Stimulated activated CD8-positive, alpha-beta memory T cell treated with anti-CD3 and anti-CD28 coated beads, Interleukin-12 subunit alpha, Interleukin-12 subunit beta, amount 100 ng/mL, for 24 hours (primary cell): ENCODE measurements around the gene ZNF407.

Experiments
- DNase-seq: peaks from one replicate; pipeline ENCODE4 v3.0.0-alpha.2; 2020; ENCODE audit errors: extremely low read depth

The ZNF407 gene

DNA sequence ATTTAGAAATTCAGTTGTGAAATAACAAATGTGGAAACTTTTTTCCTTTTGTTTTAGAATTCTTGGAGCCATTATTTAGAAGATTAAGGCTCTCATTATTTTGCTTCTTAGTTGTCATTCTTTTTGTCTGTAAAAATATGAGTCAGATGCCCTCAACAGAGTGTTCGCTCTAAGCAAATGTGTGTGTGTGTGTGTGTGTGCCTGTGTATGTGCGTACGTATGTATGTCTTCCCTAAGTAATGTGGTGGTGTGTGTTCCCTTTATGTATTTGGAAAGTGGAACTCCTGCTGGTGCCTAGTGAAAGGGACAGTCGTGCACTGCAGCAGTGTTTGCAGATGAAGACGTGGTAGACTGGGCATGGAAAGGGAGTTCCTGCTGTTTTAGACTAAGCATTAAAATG, 27.5 kb downstream of the ZNF407 start:
- no peak for DNase-seq

DNA sequence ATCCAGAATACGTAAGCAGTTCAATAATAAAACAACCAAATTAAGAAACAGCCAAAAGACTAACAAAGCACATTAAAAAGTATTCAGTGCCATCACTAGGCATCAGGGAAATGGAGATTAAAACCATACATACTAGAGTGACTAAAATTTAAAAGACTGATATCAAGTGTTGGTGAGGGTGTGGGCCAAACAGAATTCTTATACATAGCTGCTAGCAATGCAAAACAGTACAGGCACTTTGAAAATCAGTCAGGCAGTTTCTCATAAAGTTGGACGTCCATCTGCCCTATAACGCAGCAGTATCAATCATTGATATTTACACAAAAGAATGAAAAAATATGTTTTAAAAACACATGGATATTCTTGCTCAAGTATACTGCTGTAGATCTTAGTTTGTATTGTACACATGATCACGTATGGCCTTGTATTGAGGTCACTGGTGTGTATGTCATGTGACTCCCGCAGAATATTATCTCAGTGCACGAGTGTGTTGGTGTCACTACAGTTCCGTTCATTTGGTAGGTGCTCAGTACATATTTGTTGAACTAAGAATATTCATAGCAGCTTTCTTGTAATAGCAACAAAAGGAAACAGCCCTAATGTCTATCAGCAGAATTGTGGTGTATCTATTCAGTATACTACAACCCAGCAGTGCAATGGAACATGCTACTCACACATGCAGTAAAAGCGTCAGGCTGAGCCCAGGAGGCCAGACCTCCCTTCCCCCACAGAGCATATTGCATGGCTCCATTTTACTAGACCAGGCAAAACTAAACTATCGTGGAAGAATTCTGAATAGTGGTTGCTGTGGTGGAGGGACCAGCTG, 28.6 kb downstream of the ZNF407 start:
- no peak for DNase-seq

DNA sequence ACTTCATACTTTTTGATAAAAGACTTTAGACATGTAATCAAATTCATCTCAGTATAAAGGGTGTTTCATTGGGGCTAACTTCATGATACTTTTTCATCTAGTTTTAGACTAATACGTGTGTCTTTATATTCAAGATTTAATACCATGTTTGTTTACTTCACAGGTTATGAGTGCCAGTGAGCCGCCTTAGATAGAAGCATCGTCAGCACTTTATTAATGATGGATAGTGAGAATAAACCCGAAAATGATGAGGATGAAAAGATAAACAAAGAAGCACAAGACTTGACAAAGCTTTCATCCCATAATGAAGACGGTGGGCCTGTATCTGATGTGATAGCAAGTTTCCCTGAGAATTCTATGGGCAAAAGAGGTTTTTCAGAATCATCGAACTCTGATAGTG, 33.1 kb downstream of the ZNF407 start:
- no peak for DNase-seq

DNA sequence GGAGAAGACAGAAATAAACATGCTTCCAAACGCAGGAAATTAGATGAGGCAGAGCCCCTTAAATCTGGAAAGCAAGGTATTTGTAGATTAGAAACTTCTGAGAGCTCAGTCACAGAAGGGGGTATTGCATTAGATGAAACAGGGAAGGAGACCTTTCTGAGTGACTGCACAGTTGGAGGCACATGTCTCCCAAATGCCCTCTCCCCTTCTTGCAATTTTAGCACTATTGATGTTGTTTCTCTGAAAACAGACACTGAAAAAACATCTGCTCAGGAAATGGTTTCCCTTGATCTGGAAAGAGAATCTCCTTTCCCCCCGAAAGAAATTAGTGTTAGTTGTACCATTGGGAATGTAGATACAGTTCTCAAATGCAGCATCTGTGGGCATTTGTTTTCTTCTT, 33.5 kb downstream of the ZNF407 start:
- DNase-seq: no peak

DNA sequence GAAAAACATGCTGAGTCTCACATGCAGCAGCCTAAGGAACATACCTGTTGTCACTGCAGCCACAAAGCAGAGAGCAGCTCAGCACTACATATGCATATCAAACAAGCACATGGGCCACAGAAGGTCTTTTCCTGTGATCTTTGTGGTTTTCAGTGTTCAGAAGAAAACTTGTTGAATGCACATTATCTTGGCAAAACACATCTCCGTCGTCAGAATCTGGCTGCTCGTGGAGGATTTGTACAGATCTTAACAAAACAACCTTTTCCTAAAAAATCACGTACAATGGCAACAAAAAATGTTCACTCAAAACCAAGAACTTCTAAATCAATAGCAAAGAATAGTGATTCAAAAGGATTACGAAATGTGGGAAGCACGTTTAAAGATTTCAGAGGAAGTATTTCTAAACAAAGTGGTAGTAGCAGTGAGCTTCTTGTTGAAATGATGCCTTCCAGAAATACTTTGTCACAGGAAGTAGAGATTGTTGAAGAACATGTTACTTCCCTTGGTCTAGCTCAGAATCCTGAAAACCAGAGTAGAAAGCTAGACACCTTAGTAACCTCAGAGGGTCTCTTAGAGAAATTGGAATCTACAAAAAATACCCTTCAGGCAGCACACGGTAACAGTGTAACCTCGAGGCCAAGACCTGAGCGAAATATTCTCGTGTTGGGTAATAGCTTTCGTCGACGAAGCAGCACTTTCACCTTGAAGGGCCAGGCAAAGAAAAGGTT, 34.1 kb downstream of the ZNF407 start:
- DNase-seq: no peak

DNA sequence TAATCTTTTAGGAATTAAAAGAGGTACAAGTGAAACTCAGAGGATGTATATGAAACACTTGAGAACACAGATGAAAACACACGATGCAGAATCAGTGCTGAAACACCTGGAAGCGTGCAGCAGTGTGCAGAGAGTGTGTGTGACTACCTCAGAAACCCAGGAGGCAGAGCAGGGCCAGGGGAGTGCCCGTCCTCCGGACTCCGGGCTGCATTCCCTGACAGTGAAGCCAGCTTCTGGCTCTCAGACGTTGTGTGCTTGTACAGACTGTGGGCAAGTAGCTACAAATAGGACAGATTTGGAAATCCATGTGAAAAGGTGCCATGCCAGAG, 34.6 kb downstream of the ZNF407 start:
- no peak for DNase-seq

DNA sequence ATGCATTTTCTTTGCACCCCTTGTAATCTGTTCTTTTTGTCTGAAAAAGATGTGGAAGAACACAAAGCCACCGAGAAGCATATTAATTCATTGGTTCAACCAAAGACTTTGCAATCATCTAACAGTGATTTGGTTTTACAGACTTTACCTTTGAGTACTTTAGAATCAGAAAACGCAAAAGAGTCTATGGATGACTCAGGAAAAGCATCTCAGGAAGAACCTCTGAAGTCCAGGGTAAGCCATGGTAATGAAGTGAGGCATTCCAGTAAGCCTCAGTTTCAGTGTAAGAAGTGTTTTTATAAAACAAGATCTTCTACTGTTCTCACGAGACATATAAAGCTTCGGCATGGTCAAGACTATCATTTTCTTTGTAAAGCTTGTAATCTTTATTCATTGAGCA, 35.2 kb downstream of the ZNF407 start:
- no peak for DNase-seq

DNA sequence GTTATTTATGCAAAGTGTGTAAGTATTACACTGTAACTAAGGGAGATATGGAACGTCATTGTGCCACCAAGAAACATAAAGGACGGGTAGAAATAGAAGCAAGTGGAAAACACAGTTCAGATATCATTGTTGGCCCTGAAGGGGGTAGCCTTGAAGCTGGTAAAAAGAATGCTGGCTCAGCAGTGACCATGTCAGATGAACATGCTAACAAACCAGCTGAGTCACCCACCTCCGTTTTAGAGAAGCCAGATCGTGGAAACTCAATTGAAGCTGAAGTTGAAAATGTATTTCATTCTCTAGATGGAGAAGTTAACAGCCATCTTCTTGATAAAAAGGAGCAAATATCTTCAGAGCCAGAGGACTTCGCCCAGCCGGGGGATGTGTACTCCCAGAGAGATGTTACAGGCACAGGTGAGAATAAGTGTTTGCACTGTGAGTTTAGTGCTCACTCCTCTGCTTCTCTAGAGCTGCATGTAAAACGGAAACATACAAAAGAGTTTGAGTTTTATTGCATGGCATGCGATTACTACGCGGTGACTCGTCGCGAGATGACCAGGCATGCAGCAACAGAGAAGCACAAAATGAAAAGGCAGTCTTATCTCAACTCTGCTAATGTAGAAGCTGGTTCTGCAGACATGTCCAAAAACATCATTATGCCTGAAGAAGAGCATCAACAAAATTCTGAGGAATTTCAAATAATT, 36.1 kb downstream of the ZNF407 start:
- no peak for DNase-seq

DNA sequence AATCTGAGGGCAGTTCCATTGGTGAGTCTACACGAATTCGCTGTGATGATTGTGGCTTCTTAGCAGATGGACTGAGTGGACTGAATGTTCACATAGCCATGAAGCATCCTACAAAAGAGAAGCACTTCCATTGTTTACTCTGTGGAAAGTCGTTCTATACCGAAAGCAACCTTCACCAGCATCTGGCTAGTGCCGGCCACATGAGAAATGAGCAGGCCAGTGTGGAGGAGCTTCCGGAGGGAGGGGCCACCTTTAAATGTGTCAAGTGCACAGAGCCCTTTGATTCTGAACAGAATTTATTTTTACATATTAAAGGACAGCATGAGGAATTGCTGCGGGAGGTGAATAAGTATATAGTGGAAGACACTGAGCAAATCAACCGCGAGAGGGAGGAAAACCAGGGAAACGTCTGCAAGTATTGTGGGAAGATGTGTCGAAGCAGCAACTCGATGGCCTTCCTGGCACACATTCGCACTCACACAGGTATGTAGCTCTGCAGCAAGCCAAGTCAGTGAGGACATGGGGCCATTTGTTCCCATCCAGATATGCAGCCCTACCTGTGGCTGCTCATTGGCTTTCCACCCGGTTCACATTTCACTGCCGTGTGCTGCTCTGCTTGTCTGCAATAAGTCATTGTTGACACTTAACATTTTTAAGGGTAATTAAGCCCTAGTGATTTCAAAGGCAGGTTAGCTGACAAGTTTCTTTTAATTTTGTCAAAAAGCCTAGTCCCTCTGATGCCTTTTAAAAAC, 37.7 kb downstream of the ZNF407 start:
- DNase-seq: no peak

DNA sequence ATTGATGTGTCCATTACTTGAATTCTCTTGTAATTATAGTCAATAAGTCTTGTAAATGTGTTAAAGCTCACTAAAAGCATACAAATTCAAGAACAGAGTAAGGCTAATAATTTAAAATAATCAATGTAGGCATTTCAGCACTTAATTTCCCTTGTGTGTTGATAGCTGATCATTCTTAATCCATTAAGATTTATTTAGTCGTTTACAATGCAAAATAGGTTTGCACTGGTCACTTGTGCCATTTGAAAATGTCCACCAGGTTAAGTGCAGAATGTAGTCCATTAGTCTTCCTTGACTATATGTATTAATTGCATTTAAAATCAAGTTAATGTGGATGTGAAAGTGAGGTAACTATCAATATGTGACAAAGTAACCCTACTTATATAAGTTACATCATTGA, 39.4 kb downstream of the ZNF407 start:
- DNase-seq: no peak

DNA sequence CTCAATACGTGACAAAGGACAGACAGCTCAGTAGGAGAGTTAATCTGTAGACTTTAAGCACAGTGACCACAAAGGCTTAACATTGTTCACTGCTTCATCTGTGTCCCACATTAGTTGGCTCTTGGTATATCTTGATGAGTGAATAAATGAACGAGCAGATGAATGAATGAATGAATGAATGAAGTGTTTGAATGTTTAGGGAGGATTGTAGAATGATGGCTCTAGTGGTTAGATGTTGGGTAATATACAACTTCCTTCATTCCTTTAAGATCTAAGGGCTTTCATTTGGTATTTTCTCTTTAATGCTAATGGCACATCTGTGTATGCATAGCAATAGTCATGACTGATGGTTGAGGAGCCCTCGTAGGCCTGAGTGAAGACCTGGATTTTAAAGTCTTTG, 40.5 kb downstream of the ZNF407 start:
- no peak for DNase-seq

DNA sequence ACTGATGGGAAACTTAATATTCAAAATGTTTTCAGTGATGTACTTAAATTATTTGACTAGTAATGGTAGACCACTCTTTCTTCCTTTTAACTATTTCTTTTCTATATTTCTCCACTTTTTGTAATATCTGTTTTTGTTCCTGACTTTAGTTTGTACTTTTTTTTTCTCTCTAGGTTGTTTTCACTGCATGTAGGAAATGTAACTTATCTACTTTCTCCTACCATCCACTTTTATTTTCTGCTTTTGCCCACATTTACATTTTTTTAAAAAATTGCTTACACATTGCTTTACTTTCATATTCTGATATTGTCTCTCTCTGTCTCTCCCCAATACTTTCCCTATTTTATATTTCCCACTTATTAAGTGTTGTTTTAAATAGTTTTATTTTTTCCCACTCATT, 47.0 kb downstream of the ZNF407 start:
- DNase-seq: no peak

DNA sequence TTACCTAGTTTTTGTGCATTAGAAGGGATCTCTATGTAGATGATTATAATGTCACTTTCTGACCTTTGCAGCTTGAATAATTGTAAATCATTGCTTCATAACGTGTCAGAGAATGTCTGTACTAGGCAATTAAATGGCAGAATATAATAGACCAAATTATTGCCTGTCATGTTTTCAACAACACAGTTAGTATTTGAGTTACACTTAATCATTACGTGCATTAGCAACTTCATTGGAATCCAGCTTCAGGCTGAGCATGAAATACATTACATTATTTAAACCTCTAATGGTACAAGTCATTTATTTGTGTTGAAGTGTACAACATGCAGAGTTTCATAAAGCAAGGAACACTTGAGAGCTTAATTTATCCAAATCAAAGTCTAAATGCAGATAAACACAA, 48.0 kb downstream of the ZNF407 start:
- no peak for DNase-seq

DNA sequence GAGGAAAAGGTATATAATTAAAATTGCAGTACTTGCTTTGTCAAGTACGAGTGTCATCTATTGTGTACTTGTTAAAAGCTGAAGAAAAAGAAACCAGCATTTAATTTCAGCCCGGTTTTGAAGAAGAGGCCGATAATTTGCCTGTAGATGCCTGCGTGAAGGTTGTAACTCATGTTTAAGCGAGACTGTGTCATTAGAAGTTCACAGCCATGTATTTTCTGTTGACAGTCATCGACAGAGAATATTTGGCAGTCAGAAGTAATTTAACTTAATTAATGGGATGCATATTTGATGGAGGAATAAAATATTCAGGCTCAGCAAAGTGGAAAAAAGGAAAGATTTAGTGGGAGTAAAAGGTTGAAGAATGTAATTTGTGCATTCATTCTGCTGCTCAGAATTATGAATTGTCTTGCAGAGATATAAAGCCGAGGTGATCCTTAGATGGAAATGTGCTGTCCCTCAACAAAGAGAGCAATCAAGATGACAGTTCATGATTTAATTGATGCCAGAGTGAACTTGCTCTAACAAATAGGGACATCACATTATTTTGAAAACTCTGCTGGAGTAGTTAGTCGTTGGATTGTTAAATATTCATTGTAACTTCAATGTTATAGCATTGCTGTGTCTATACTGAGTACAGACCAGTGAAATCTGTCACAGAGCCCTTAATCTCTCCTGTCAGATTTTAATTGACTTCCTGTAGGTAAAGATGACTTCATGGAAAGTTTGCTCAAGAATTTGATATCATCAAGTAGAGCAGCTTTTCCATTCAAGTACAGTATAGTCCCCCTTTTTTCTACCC, 53.9 kb downstream of the ZNF407 start:
- no peak for DNase-seq

DNA sequence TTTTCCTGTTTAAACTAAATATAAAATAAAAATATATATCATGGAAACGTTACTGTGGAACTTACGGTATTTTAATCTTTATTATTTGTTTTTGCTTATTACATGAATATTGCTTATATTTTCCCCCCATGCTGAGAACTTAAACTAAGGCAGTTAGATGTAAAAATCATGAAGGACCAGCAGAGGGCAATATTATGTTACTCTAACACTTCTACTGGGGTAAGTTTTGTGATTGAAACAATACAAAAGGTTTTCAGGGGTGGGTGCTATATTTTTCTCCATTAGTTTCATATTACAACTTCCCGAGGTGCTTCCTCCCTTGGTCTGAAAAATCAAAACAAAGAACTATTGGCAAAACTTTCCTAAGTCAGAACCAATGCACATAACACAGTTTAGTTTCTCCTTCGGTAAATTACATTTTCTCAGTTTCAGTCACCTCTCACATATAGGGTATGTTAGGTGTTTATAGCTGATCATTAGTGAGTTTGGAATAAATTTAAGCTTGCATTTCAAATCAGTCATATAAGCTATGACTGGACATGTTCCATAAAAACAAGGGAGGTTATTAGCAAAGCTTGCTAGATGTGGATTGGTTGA, 54.8 kb downstream of the ZNF407 start:
- DNase-seq: no peak

DNA sequence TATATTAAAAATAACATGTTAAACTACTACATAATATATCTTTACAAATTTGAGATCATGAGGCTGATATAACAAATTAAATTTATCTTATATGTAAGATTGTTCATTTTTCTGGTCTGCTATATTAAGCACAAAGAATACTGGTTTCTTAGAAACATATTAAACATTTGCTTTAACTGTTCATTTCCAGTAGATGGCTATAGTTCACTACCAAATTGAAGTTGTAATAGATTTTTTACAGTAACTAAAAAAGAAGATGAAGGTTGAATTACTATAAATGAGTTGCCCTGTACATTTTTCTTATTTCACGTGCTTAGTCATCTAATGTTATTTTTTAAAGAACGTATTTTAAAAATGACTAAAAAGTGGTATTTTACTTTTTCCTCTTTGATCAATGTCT, 57.0 kb downstream of the ZNF407 start:
- no peak for DNase-seq

DNA sequence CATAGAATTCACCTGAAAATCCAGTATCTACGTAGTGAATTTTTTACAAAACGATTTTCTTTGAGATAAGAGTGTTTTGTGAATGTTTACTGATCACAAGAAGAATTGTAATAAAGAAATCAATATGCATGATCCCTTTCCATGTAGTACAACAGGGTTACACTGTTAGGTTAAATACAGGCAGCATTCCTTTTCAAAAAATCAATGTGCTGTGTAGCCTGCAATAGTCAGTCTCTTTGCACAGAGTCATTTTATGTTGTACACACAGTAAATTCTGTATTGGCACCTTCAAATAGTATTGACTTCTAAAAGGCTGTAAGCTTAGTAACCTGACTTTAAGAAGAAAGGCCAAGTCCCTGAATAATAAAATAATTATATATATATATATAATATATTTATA, 63.3 kb downstream of the ZNF407 start:
- no peak for DNase-seq

DNA sequence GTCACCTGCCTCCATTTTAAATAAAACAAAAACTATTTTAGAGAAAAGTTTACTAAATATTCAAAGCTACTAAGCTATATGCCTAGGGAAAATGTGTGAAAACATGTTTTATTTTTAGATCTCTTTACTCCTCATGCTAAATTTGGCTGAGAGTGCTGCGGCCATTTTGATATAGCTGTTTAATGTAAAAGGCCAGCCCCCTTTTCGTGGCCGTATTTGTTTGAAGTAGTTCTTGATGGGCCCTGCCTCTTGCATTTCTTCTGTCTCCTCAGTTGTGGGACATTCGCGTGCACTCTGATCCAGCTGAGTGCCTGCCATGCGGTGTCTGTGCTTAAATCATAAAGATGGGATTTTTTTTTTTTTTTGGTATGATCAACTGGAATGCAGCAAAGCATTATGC, 64.0 kb downstream of the ZNF407 start:
- DNase-seq: no peak

DNA sequence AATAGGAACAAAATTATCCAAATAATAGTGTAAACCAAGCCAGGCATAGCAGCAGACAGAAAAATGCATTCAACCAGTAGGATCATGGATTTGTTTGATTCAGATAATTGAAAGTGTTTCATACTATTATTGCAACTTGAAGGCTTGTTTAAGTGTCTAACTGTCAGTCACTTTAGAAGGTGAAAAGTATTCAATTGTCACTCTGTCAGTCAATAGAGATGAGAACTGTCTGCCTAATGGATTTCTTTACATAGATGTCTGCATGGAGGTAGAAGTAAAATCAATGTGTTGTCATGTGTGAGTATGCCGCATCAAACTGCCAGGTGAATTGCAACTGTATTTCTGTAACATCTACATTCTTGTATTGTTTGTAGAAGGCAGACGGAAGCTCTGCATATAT, 65.0 kb downstream of the ZNF407 start:
- no peak for DNase-seq

DNA sequence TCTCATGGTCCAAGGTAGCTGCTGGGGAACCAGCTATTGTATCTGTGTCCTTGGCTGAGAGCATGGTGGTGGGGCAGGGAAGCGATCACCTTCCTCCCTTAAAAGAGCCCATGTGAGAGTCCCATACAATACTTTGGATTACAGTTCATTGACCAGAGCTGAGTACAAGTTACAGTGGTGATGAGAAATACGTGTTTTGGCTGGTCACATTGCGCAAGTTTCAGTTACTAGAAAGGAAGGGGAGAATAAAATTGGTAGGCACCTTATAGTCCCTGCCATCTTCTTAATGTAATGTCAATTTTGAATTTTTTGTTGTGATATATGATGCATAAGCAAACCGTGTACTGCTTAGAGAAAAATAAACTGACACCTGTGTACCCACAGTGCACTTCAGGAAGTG, 67.7 kb downstream of the ZNF407 start:
- DNase-seq: no peak

DNA sequence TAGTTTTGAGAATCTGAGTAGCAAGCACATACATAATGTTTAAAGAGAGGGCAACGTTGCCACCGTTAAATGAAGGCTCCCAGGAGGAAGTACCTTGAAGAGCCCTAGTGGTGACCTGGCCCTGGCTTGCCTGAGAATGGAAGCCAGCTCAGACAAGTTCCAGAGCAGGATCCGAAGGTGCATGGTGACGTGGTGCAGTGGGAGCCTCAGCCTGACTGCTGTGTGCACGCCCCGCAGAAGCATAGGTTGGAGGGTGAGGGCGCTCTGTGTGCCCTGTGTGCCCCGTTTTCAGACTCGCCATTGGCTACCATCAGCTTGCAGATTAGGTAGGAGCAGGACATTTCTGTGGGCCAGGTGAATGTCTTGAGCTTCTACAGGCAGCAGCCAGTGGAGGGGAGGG, 68.2 kb downstream of the ZNF407 start:
- DNase-seq: no peak
